HCT116 (cell line): Measurements from ENCODE around the gene MTURN. TPM values are rescaled to one million over a fixed set of nuclear protein-coding genes. Genes with fewer than 3 reads are reported as not detected.

ENCODE experiments used
- ATAC-seq: fragments of 200-7000 bp; cut with Tn5 transposase; 2 replicates; pipeline ENCODE4 v1.9.1; 2020; ENCODE audit warnings: mild to moderate bottlenecking, moderate library complexity
- BruUV-seq: library from RNA; stranded (reverse); fragments of 400-500 nt; replicated peaks from 2 replicates; lab custom pipeline; 2021; lab: Mats Ljungman, UMichigan
- CTCF ChIA-PET: fragments of 300-600 bp; sonication (Branson Sonifier 250); formaldehyde crosslinking; loops from one replicate; lab custom pipeline; 2021; ENCODE audit warnings: antibody characterized with exemption; lab: Charles Lee
- POLR2A ChIA-PET: fragments of 300-600, 350-600 bp; sonication (Branson Sonifier 250); formaldehyde crosslinking; loops from one replicate; lab custom pipeline; 2021; ENCODE audit warnings: antibody characterized with exemption; lab: Charles Lee
- RAD21 ChIA-PET, 2 experiments: fragments of 300-600 bp; sonication (Branson Sonifier 250); formaldehyde crosslinking; loops; one replicate each; lab custom pipeline; 2023; ENCODE audit warnings: low total read pairs in 2 of 2; ENCODE audit not compliant: uncharacterized antibody in 2 of 2, unreplicated experiment in 2 of 2, low non-redundant PET in 1 of 2; lab: Charles Lee
- DNase-seq: peaks from one replicate; pipeline ENCODE4 v3.0.0-alpha.2; 2010; ENCODE audit warnings: low read depth, low spot score
- H2AFZ ChIP-seq: fragments of 200-600 bp; shearing (Covaris generic), sonication (generic); 2 replicates; pipeline ENCODE4 v1.6.1; 2017; ENCODE audit warnings: low read depth, mixed run types, mixed read lengths, antibody characterized with exemption, low read length; ENCODE audit not compliant: poor library complexity, severe bottlenecking
- H3K27ac ChIP-seq: 2 replicates; pipeline ENCODE4 v1.5.1; 2012; ENCODE audit warnings: low read depth, low read length
- H3K27me3 ChIP-seq: fragments of 200-600 bp; sonication (generic); 2 replicates; pipeline ENCODE4 v1.6.1; 2016; ENCODE audit warnings: mixed run types, low read length, mixed read lengths; ENCODE audit not compliant: insufficient read depth
- H3K36me3 ChIP-seq, 2 experiments: fragments of 200-500 bp in 1 of 2; fragments of 200-600 bp in 1 of 2; sonication (Bioruptor generic) in 1 of 2; sonication (generic) in 1 of 2; 2 replicates each; pipeline versions ENCODE4 v1.5.1 to v1.6.1; 2014 to 2016; ENCODE audit warnings: low read length in 2 of 2, inconsistent platforms in 1 of 2, mixed read lengths in 1 of 2, mixed run types in 1 of 2; ENCODE audit not compliant: insufficient read depth in 2 of 2, control insufficient read depth in 1 of 2
- H3K4me1 ChIP-seq, 2 experiments: fragments of 200-600 bp in 1 of 2; sonication (generic) in 1 of 2; 2 replicates each; pipeline versions ENCODE4 v1.5.1 to v1.6.1; 2012 to 2017; ENCODE audit warnings: low read length in 2 of 2, inconsistent platforms in 1 of 2, mild to moderate bottlenecking in 1 of 2, mixed read lengths in 1 of 2, mixed run types in 1 of 2, moderate library complexity in 1 of 2; ENCODE audit not compliant: insufficient read depth in 2 of 2, control insufficient read depth in 1 of 2
- H3K4me2 ChIP-seq: fragments of 200-600 bp; sonication (generic); 2 replicates; pipeline ENCODE4 v1.6.1; 2017; ENCODE audit warnings: mixed run types, low read length, mixed read lengths
- H3K4me3 ChIP-seq, 2 experiments: fragments of 200-600 bp in 1 of 2; sonication (generic) in 1 of 2; replicated peaks in 1 of 2; 2 replicates each; pipeline ENCODE4 v1.5.1; 2011 to 2016; ENCODE audit warnings: low read length in 2 of 2, control low read depth in 1 of 2, low read depth in 1 of 2, mild to moderate bottlenecking in 1 of 2, mixed read lengths in 1 of 2, mixed run types in 1 of 2
- H3K79me2 ChIP-seq: fragments of 200-600 bp; sonication (generic); 2 replicates; pipeline ENCODE4 v1.6.1; 2017; ENCODE audit warnings: mild to moderate bottlenecking, mixed run types, low read length, moderate library complexity, mixed read lengths; ENCODE audit not compliant: insufficient read depth
- H3K9ac ChIP-seq: fragments of 200-600 bp; sonication (generic); 2 replicates; pipeline ENCODE4 v1.6.1; 2016; ENCODE audit warnings: low read length, mixed read lengths
- H3K9me2 ChIP-seq: fragments of 200-600 bp; sonication (generic), shearing (Covaris generic); 2 replicates; pipeline ENCODE4 v1.6.1; 2017; ENCODE audit warnings: mixed run types, mild to moderate bottlenecking, moderate library complexity; ENCODE audit not compliant: insufficient read depth
- H3K9me3 ChIP-seq, 2 experiments: fragments of 200-500 bp in 1 of 2; fragments of 200-600 bp in 1 of 2; sonication (Bioruptor generic) in 1 of 2; sonication (generic) in 1 of 2; 2 replicates each; pipeline ENCODE4 v1.6.1; 2014 to 2017; ENCODE audit warnings: low read length in 2 of 2, mixed read lengths in 2 of 2, inconsistent platforms in 1 of 2, low read depth in 1 of 2, mild to moderate bottlenecking in 1 of 2, mixed run types in 1 of 2, moderate library complexity in 1 of 2; ENCODE audit not compliant: control insufficient read depth in 1 of 2, insufficient read depth in 1 of 2
- H4K20me1 ChIP-seq: fragments of 200-600 bp; sonication (generic), shearing (Covaris generic); 2 replicates; pipeline ENCODE4 v1.6.1; 2017; ENCODE audit warnings: mixed run types, mild to moderate bottlenecking, moderate library complexity; ENCODE audit not compliant: insufficient read depth
- ATF3 ChIP-seq: IDR thresholded peaks from 2 replicates; pipeline ENCODE4 v1.6.1; 2012
- EGR1 ChIP-seq: IDR thresholded peaks from 2 replicates; pipeline ENCODE4 v1.6.1; 2012; ENCODE audit warnings: low read depth
- EZH2phosphoT487 ChIP-seq: fragments of 200-600 bp; IDR thresholded peaks from 2 replicates; pipeline ENCODE4 v1.6.1; 2018; ENCODE audit warnings: antibody characterized with exemption, borderline replicate concordance
- REST ChIP-seq: IDR thresholded peaks from 2 replicates; pipeline ENCODE4 v1.6.1; 2012; ENCODE audit warnings: low read depth
- ZBTB33 ChIP-seq: IDR thresholded peaks from 2 replicates; pipeline ENCODE4 v1.6.1; 2011; ENCODE audit warnings: mild to moderate bottlenecking, low read length, moderate library complexity; ENCODE audit not compliant: insufficient replicate concordance; ENCODE audit errors: extremely low read depth
- ZNF274 ChIP-seq: fragments of 200-500 bp; sonication (Bioruptor generic); IDR thresholded peaks from 2 replicates; pipeline ENCODE4 v1.6.1; 2014; ENCODE audit warnings: mild to moderate bottlenecking, low read depth, low read length, inconsistent platforms
- intact Hi-C: fragments of 100-400 bp; cut with micrococcal nuclease; formaldehyde crosslinking; loops from 2 replicates; pipeline ENCODE4 v1.10.0; 2022
- total RNA-seq: library from RNA; stranded (reverse); gene quantifications from one replicate; pipeline ENCODE4 v1.2.1, GENCODE V29; 2021; ENCODE audit not compliant: unreplicated experiment

The MTURN gene
- total RNA-seq, 1 experiment from 2014 or later, result 7.5 TPM

- H3K9me3 ChIP-seq, result no peaks in the 10 kb centered on the region
- H3K27me3 ChIP-seq, result no peaks in the 10 kb centered on the region
- no TSS peak for BruUV-seq
- H3K36me3 ChIP-seq, result no peaks in the 10 kb centered on the region
- no peak overlapping the region for H3K9ac ChIP-seq
- no peak overlapping the region for H2AFZ ChIP-seq
- no peaks in the 10 kb centered on the region for H3K4me1 ChIP-seq
- ATAC-seq (no peak), DNase-seq (no peak)
- POLR2A ChIA-PET, result no interaction called here
- no peak overlapping the region for H3K27ac ChIP-seq
- TF ChIP-seq ZBTB33 (no peak), ZNF274 (no peak), ATF3 (no peak), REST (no peak), EGR1 (no peak), EZH2phosphoT487 (no peak)
- CTCF ChIA-PET, result no interaction called here
- RAD21 ChIA-PET, result no interaction called here
- intact Hi-C loops, result no loop called here
- H3K79me2 ChIP-seq, result no peaks in the 10 kb centered on the region
- no peak overlapping the region for H3K4me2 ChIP-seq
- H4K20me1 ChIP-seq, result no peaks in the 10 kb centered on the region
- no peaks in the 10 kb centered on the region for H3K9me2 ChIP-seq
- no peak overlapping the region for H3K4me3 ChIP-seq
Measured at GRCh38 chr7:30185496-30185895, 50.7 kb downstream of the MTURN start.
